ENCODE results near the gene DAGLA. TPM values are rescaled to one million over a fixed set of nuclear protein-coding genes. Genes with fewer than 3 reads are reported as not detected.

Gene DAGLA
- total RNA-seq, 1 experiment from 2014 or later, result 4.5 TPM

GRCh38 chr11:61670626-61671025, 9.6 kb upstream of the DAGLA start:
- H2BK5ac ChIP-seq (ENCODE audit: insufficient read length, low read length), result no peak overlapping the region
- H3K4me2 ChIP-seq (ENCODE audit: insufficient read depth, insufficient read length, low read length), result no peak overlapping the region
- H3K9me3 ChIP-seq (ENCODE audit: control insufficient read depth, low read depth, low read length), result no peaks in the 10 kb centered on the region
- no peak overlapping the region for H2AFZ ChIP-seq (ENCODE audit: low read length)
- H2BK15ac ChIP-seq (ENCODE audit: low read depth, low read length), result no peak overlapping the region
- H3K23ac ChIP-seq (ENCODE audit: insufficient read length, low read depth, low read length), result no peak overlapping the region
- H3K27ac ChIP-seq (ENCODE audit: insufficient read length, low read depth, low read length), result no peak overlapping the region
- H3K36me3 Mint-ChIP-seq (ENCODE audit: insufficient read depth in 1 of 3, low read depth in 3 of 3), result no peaks in the 10 kb centered on the region
- peaks cover 3% of the 10 kb centered on the region; the same call in 1 of the 2 replicates for H3K4me1 ChIP-seq (ENCODE audit: insufficient read depth, low read length)
- no peak for DNase-seq
- no peak overlapping the region for H4K5ac ChIP-seq (ENCODE audit: insufficient read length, low read depth, low read length)
- no peak overlapping the region for H2BK120ac ChIP-seq (ENCODE audit: low read depth, low read length, poor library complexity, severe bottlenecking)
- H3K9me3 Mint-ChIP-seq, result no peaks in the 10 kb centered on the region; a peak in 2 of 5 replicates
- H3K4ac ChIP-seq (ENCODE audit: low read depth, low read length), result no peak overlapping the region
- H3K79me1 ChIP-seq (ENCODE audit: insufficient read depth, low read depth, low read length, poor library complexity, severe bottlenecking), result no peaks in the 10 kb centered on the region
- H3K4me1 Mint-ChIP-seq, result peaks cover 12 to 30% of the 10 kb centered on the region in 2 experiments
- no peak overlapping the region for H3K27ac Mint-ChIP-seq
- H3K18ac ChIP-seq (ENCODE audit: insufficient read length, low read depth, low read length), result no peak overlapping the region
- WGBS (ENCODE audit: extremely low coverage, insufficient read length, low lambda C conversion rate), result no CpG with 5 or more reads among the region's 2 CpGs
- H3K27me3 ChIP-seq (ENCODE audit: insufficient read depth, low read length), result no peaks in the 10 kb centered on the region
- H3K56ac ChIP-seq (ENCODE audit: insufficient read length, low read depth, low read length), result no peak overlapping the region
- H3T11ph ChIP-seq (ENCODE audit: low read length), result no peak overlapping the region
- no peaks in the 10 kb centered on the region for H3K79me2 ChIP-seq (ENCODE audit: insufficient read depth, low read length)
- no peak overlapping the region for H2BK20ac ChIP-seq (ENCODE audit: low read depth, low read length, poor library complexity, severe bottlenecking)
- H3K27me3 Mint-ChIP-seq (ENCODE audit: low read depth), result peaks cover 31% of the 10 kb centered on the region
- H3K4me3 Mint-ChIP-seq, result peak overlapping the region in 1 of 2 experiments; percentile 9; a peak in 1 of 5 replicates
- TF ChIP-seq, protein P1, sequence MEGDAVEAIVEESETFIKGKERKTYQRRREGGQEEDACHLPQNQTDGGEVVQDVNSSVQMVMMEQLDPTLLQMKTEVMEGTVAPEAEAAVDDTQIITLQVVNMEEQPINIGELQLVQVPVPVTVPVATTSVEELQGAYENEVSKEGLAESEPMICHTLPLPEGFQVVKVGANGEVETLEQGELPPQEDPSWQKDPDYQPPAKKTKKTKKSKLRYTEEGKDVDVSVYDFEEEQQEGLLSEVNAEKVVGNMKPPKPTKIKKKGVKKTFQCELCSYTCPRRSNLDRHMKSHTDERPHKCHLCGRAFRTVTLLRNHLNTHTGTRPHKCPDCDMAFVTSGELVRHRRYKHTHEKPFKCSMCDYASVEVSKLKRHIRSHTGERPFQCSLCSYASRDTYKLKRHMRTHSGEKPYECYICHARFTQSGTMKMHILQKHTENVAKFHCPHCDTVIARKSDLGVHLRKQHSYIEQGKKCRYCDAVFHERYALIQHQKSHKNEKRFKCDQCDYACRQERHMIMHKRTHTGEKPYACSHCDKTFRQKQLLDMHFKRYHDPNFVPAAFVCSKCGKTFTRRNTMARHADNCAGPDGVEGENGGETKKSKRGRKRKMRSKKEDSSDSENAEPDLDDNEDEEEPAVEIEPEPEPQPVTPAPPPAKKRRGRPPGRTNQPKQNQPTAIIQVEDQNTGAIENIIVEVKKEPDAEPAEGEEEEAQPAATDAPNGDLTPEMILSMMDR (conservative IDR thresholded peaks at IDR 0.05), result no peak
- H4K91ac ChIP-seq (ENCODE audit: insufficient read length, low read depth, low read length), result no peak overlapping the region
- no peak overlapping the region for H2BK12ac ChIP-seq (ENCODE audit: insufficient read length, low read depth, low read length)
- no peak overlapping the region for H2AK5ac ChIP-seq (ENCODE audit: insufficient read length, low read length)
- no peaks in the 10 kb centered on the region for H3K23me2 ChIP-seq (ENCODE audit: insufficient read length, low read depth, low read length, poor library complexity, severe bottlenecking)
- H4K20me1 ChIP-seq (ENCODE audit: control insufficient read depth, insufficient read depth, insufficient read length), result no peaks in the 10 kb centered on the region
- no peak overlapping the region for H3K14ac ChIP-seq (ENCODE audit: insufficient read depth, low read length)
- H4K8ac ChIP-seq (replicated peaks; ENCODE audit: insufficient read length, low read depth, low read length), result no peak overlapping the region
- no peak overlapping the region for H3K9ac ChIP-seq (ENCODE audit: extremely low read depth, insufficient read length, low read length)

All from H9 (cell line).